Panc1 (cell line): ENCODE measurements around the gene SLIT3. TPM values are rescaled to one million over a fixed set of nuclear protein-coding genes. Genes with fewer than 3 reads are reported as not detected.

Experiments
- ATAC-seq: fragments of 200-7000 bp; cut with Tn5 transposase; 2 replicates; pipeline ENCODE4 v1.9.1; 2020; ENCODE audit warnings: mild to moderate bottlenecking, moderate library complexity
- BruUV-seq: library from RNA; stranded (reverse); fragments of 400-500 nt; replicated peaks from 2 replicates; lab custom pipeline; 2021; lab: Mats Ljungman, UMichigan
- CTCF ChIA-PET: fragments of 300-600 bp; sonication (Branson Sonifier 250); formaldehyde crosslinking; loops from one replicate; lab custom pipeline; 2022; ENCODE audit warnings: antibody characterized with exemption; lab: Charles Lee
- POLR2A ChIA-PET: fragments of 300-600 bp; sonication (Branson Sonifier 250); formaldehyde crosslinking; loops from one replicate; lab custom pipeline; 2022; ENCODE audit warnings: antibody characterized with exemption; lab: Charles Lee
- DNase-seq: peaks from one replicate; pipeline ENCODE4 v3.0.0-alpha.2; 2010; ENCODE audit warnings: low read depth, low spot score
- H3K27ac ChIP-seq: 2 replicates; pipeline ENCODE4 v1.5.1; 2011; ENCODE audit warnings: mild to moderate bottlenecking, low read length, inconsistent platforms
- H3K27me3 ChIP-seq: fragments of 200-500 bp; sonication (Bioruptor generic); 2 replicates; pipeline ENCODE4 v1.6.0; 2014; ENCODE audit warnings: low read length, inconsistent platforms; ENCODE audit not compliant: control insufficient read depth, insufficient read depth
- H3K36me3 ChIP-seq: fragments of 200-500 bp; sonication (Bioruptor generic); 2 replicates; pipeline ENCODE4 v1.5.1; 2014; ENCODE audit warnings: inconsistent platforms, mild to moderate bottlenecking, low read length, moderate library complexity; ENCODE audit not compliant: control insufficient read depth, insufficient read depth
- H3K4me1 ChIP-seq: 2 replicates; pipeline ENCODE4 v1.5.1; 2011; ENCODE audit warnings: inconsistent platforms, mild to moderate bottlenecking, low read length, moderate library complexity; ENCODE audit not compliant: control insufficient read depth, insufficient read depth
- H3K4me3 ChIP-seq, 2 experiments: 2 replicates each; pipeline ENCODE4 v1.5.1; 2011 to 2012; ENCODE audit warnings: low read depth in 2 of 2, low read length in 2 of 2, mild to moderate bottlenecking in 2 of 2, inconsistent platforms in 1 of 2, moderate library complexity in 1 of 2
- H3K9me3 ChIP-seq: fragments of 200-500 bp; sonication (Bioruptor generic); 2 replicates; pipeline ENCODE4 v1.5.1; 2014; ENCODE audit warnings: low read depth, mild to moderate bottlenecking, inconsistent platforms, low read length, moderate library complexity; ENCODE audit not compliant: control insufficient read depth, insufficient read depth
- POLR2AphosphoS5 ChIP-seq: IDR thresholded peaks from 2 replicates; pipeline ENCODE4 v1.6.1; 2012; ENCODE audit warnings: mild to moderate bottlenecking, low read depth, low read length, moderate library complexity
- SIN3A ChIP-seq: IDR thresholded peaks from 2 replicates; pipeline ENCODE4 v1.6.1; 2012; ENCODE audit warnings: low read depth, mild to moderate bottlenecking, low read length, moderate library complexity, borderline replicate concordance; ENCODE audit not compliant: insufficient read depth
- TCF7L2 ChIP-seq: IDR thresholded peaks from 2 replicates; pipeline ENCODE4 v1.6.1; 2011; ENCODE audit warnings: mild to moderate bottlenecking, low read depth, low read length, inconsistent platforms
- in situ Hi-C: cut with HindIII; loops from 2 replicates; pipeline ENCODE4 v1.10.0; 2016; ENCODE audit warnings: low sequenced_read_pairs, low pct_unique_long_range_greater_than_20kb
- intact Hi-C: fragments of 100-400 bp; cut with micrococcal nuclease; formaldehyde crosslinking; loops from one replicate; pipeline ENCODE4 v1.10.0; 2022; ENCODE audit not compliant: unreplicated experiment
- total RNA-seq: library from RNA; stranded (reverse); gene quantifications from one replicate; pipeline ENCODE4 v1.2.1, GENCODE V29; 2021; ENCODE audit not compliant: unreplicated experiment
- TF ChIP-seq, protein P1 (sequence below): fragments of 450-650 bp; IDR thresholded peaks from 2 replicates; pipeline ENCODE4 v1.5.1; 2017; ENCODE audit warnings: mild to moderate bottlenecking
- TF ChIP-seq, protein P2 (sequence below), 2 experiments: IDR thresholded peaks; 2 replicates each; pipeline ENCODE4 v1.6.1; 2011 to 2012; ENCODE audit warnings: low read depth in 2 of 2, control low read depth in 1 of 2, low read length in 1 of 2, mild to moderate bottlenecking in 1 of 2, moderate library complexity in 1 of 2; ENCODE audit not compliant: insufficient read depth in 1 of 2

The SLIT3 gene
- total RNA-seq, 1 experiment from 2014 or later: 26.4 TPM

DNA sequence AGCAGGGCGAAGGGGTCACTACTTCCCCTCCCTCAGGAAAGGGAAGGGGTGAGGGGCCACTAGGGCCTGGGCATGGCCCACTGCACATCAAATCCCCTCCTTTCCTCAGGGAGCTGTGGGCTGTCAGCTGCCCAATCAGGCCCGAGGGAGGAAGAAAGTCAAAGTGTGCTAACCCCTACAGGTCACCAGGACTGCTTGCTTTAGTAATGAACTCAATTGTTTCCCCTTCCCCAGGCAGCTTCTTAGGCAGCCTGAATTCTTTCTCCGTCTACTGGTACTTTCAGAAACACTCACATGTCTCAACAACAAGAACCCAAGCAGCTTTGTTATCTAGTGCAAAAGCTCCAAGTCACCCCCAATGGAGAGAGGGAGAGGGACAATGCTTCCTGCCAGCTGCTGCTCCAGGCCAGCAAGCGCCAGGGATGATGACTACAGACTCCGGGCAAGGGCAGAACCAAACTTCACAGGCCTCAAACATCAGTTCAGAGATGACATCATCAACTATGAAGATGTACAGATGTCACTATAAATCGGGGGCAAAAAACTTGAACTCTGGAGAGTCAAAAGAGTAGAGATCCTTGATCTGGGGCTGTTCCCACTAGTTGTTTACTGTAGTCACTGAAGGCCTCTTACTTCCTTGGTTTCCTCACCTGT, 100.7 kb downstream of the SLIT3 start:
- POLR2A ChIA-PET: no interaction called here
- intact Hi-C loops (no loop called here), in situ Hi-C loops (no loop called here)
- no peaks in the 10 kb centered on the region for H3K4me1 ChIP-seq
- ATAC-seq: no peak
- CTCF ChIA-PET: interaction anchor here (0.6 kb wide), 1 partner anchor 83 kb away, joined by 6 read pairs; no protein-coding TSS in a partner anchor
- H3K27me3 ChIP-seq: no peaks in the 10 kb centered on the region
- BruUV-seq: no TSS peak
- H3K4me3 ChIP-seq: no peak overlapping the region
- no peak for DNase-seq
- TF ChIP-seq, protein P1, sequence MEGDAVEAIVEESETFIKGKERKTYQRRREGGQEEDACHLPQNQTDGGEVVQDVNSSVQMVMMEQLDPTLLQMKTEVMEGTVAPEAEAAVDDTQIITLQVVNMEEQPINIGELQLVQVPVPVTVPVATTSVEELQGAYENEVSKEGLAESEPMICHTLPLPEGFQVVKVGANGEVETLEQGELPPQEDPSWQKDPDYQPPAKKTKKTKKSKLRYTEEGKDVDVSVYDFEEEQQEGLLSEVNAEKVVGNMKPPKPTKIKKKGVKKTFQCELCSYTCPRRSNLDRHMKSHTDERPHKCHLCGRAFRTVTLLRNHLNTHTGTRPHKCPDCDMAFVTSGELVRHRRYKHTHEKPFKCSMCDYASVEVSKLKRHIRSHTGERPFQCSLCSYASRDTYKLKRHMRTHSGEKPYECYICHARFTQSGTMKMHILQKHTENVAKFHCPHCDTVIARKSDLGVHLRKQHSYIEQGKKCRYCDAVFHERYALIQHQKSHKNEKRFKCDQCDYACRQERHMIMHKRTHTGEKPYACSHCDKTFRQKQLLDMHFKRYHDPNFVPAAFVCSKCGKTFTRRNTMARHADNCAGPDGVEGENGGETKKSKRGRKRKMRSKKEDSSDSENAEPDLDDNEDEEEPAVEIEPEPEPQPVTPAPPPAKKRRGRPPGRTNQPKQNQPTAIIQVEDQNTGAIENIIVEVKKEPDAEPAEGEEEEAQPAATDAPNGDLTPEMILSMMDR: no peak
- no peak for TF ChIP-seq SIN3A
- TF ChIP-seq POLR2AphosphoS5: no peak
- TF ChIP-seq, protein P2, sequence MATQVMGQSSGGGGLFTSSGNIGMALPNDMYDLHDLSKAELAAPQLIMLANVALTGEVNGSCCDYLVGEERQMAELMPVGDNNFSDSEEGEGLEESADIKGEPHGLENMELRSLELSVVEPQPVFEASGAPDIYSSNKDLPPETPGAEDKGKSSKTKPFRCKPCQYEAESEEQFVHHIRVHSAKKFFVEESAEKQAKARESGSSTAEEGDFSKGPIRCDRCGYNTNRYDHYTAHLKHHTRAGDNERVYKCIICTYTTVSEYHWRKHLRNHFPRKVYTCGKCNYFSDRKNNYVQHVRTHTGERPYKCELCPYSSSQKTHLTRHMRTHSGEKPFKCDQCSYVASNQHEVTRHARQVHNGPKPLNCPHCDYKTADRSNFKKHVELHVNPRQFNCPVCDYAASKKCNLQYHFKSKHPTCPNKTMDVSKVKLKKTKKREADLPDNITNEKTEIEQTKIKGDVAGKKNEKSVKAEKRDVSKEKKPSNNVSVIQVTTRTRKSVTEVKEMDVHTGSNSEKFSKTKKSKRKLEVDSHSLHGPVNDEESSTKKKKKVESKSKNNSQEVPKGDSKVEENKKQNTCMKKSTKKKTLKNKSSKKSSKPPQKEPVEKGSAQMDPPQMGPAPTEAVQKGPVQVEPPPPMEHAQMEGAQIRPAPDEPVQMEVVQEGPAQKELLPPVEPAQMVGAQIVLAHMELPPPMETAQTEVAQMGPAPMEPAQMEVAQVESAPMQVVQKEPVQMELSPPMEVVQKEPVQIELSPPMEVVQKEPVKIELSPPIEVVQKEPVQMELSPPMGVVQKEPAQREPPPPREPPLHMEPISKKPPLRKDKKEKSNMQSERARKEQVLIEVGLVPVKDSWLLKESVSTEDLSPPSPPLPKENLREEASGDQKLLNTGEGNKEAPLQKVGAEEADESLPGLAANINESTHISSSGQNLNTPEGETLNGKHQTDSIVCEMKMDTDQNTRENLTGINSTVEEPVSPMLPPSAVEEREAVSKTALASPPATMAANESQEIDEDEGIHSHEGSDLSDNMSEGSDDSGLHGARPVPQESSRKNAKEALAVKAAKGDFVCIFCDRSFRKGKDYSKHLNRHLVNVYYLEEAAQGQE (IDR thresholded peaks at IDR 0.05; ENCODE audit: insufficient read depth in 1 of 2, low read depth in 2 of 2, low read length in 1 of 2): no peak
- TF ChIP-seq TCF7L2: no peak
- H3K27ac ChIP-seq: no peak overlapping the region
- no peaks in the 10 kb centered on the region for H3K9me3 ChIP-seq
- no peaks in the 10 kb centered on the region for H3K36me3 ChIP-seq

DNA sequence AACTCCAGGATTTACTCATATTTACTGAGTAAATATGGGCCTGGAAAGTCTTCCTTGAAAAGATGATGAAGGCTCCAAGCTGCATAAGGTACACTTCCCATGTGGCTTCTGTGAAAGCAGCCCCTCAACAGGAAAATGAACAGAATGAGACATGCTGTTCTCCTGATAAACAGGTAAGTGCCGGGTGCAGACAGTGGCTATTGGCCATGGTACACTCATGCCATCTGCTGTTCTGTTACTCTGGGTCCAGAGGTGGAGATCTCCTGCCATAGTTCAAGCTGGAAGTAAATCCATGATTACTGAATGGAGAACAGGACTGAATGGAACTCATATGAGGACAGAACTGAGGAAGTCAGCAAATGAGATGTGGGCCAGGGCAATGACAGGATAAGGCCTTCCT, 103.6 kb downstream of the SLIT3 start:
- Histone ChIP-seq H3K36me3 (no peaks in the 10 kb centered on the region), H3K4me1 (no peaks in the 10 kb centered on the region), H3K27me3 (no peaks in the 10 kb centered on the region), H3K4me3 (no peak overlapping the region), H3K9me3 (no peaks in the 10 kb centered on the region), H3K27ac (no peak overlapping the region)
- in situ Hi-C loops: no loop called here
- intact Hi-C loops: loop anchor here (1.0 kb wide), 1 partner anchor 210 kb away; no protein-coding TSS in a partner anchor
- CTCF ChIA-PET: interaction anchor here (0.8 kb wide), 1 partner anchor 351 kb away, joined by 4 read pairs; no protein-coding TSS in a partner anchor
- BruUV-seq: no TSS peak
- POLR2A ChIA-PET: no interaction called here
- no peak for DNase-seq
- no peak for ATAC-seq
- TF ChIP-seq SIN3A: no peak
- TF ChIP-seq, protein P1: peak; percentile 36
